GM23338 (cell line): Measurements from ENCODE around the gene CD48. TPM values are rescaled to one million over a fixed set of nuclear protein-coding genes. Genes with fewer than 3 reads are reported as not detected.

Experiments
- ATAC-seq: fragments of 200-7000 bp; cut with Tn5 transposase; 3 replicates; pipeline ENCODE4 v1.9.1; 2020
- DNase-seq: peaks from one replicate; pipeline ENCODE4 v3.0.0-alpha.2; 2015; ENCODE audit warnings: low spot score
- H2AFZ ChIP-seq: fragments of 200-600 bp; sonication (generic); 2 replicates; pipeline ENCODE4 v1.8.0; 2016; ENCODE audit warnings: antibody characterized with exemption, mild to moderate bottlenecking, moderate library complexity
- H3F3A ChIP-seq: fragments of 200-600 bp; sonication (generic); replicated peaks from 2 replicates; pipeline ENCODE4 v1.8.0; 2017; ENCODE audit warnings: antibody characterized with exemption, mixed run types, low read depth
- H3K27ac ChIP-seq: fragments of 200-600 bp; sonication (generic); 2 replicates; pipeline ENCODE4 v1.6.1; 2016; ENCODE audit warnings: low read depth
- H3K27me3 ChIP-seq: fragments of 200-600 bp; sonication (generic); 2 replicates; pipeline ENCODE4 v1.8.0; 2016; ENCODE audit warnings: mild to moderate bottlenecking, mixed run types, moderate library complexity; ENCODE audit not compliant: insufficient read depth
- H3K36me3 ChIP-seq: fragments of 200-600 bp; sonication (generic); 2 replicates; pipeline ENCODE4 v1.8.0; 2016; ENCODE audit warnings: mild to moderate bottlenecking; ENCODE audit not compliant: insufficient read depth
- H3K4me1 ChIP-seq: fragments of 200-600 bp; sonication (generic); 2 replicates; pipeline ENCODE4 v1.8.0; 2016; ENCODE audit warnings: mild to moderate bottlenecking, moderate library complexity; ENCODE audit not compliant: insufficient read depth
- H3K4me2 ChIP-seq: fragments of 200-600 bp; sonication (generic); 2 replicates; pipeline ENCODE4 v1.7.1; 2017; ENCODE audit warnings: mixed run types
- H3K4me3 ChIP-seq: fragments of 200-600 bp; sonication (generic); 2 replicates; pipeline ENCODE4 v1.6.1; 2016; ENCODE audit warnings: mixed run types
- H3K79me2 ChIP-seq: fragments of 200-600 bp; sonication (generic); replicated peaks from 2 replicates; pipeline ENCODE4 v1.8.0; 2017; ENCODE audit warnings: mild to moderate bottlenecking; ENCODE audit not compliant: insufficient read depth
- H3K9me2 ChIP-seq: fragments of 200-600 bp; sonication (generic); 2 replicates; pipeline ENCODE4 v1.8.0; 2017; ENCODE audit not compliant: insufficient read depth
- H4K20me1 ChIP-seq: fragments of 200-600 bp; sonication (generic); replicated peaks from 2 replicates; pipeline ENCODE4 v1.8.0; 2017; ENCODE audit warnings: mild to moderate bottlenecking; ENCODE audit not compliant: insufficient read depth
- H3K27ac Mint-ChIP-seq: 2 replicates; pipeline ENCODE4 v1.8.0; 2020; ENCODE audit warnings: inconsistent platforms, mild to moderate bottlenecking, moderate library complexity, mixed read lengths
- H3K27me3 Mint-ChIP-seq: 3 replicates; pipeline ENCODE4 v1.8.0; 2022; ENCODE audit warnings: low read depth, mild to moderate bottlenecking, moderate library complexity, mixed read lengths, inconsistent platforms; ENCODE audit not compliant: insufficient read depth, poor library complexity
- H3K36me3 Mint-ChIP-seq: 3 replicates; pipeline ENCODE4 v1.8.0; 2021; ENCODE audit warnings: low read depth, mild to moderate bottlenecking, inconsistent platforms, moderate library complexity, mixed read lengths
- H3K4me1 Mint-ChIP-seq: 3 replicates; pipeline ENCODE4 v1.8.0; 2020; ENCODE audit warnings: mild to moderate bottlenecking, inconsistent platforms, mixed read lengths
- H3K4me3 Mint-ChIP-seq: 3 replicates; pipeline ENCODE4 v1.8.0; 2021; ENCODE audit warnings: moderate library complexity, mild to moderate bottlenecking, inconsistent platforms, mixed read lengths
- H3K9me3 Mint-ChIP-seq: 3 replicates; pipeline ENCODE4 v1.8.0; 2020; ENCODE audit warnings: moderate library complexity, mild to moderate bottlenecking, inconsistent platforms, mixed read lengths
- CREB1 ChIP-seq: fragments of 250-450 bp; sonication (Bioruptor Pico); IDR thresholded peaks from 2 replicates; pipeline ENCODE4 v1.5.0; 2020; ENCODE audit warnings: low read depth, mild to moderate bottlenecking, moderate library complexity
- EZH2 ChIP-seq: fragments of 200-600 bp; sonication (generic); IDR thresholded peaks from one replicate; pipeline ENCODE4 v1.8.0; 2017; ENCODE audit warnings: antibody characterized with exemption, mild to moderate bottlenecking, low read depth; ENCODE audit not compliant: unreplicated experiment
- EZH2phosphoT487 ChIP-seq: fragments of 200-600 bp; sonication (generic); IDR thresholded peaks from one replicate; pipeline ENCODE4 v1.8.1; 2018; ENCODE audit warnings: antibody characterized with exemption; ENCODE audit not compliant: unreplicated experiment
- JUNB ChIP-seq: IDR thresholded peaks from one replicate; pipeline ENCODE4 v1.6.1; 2016; ENCODE audit warnings: antibody characterized with exemption; ENCODE audit not compliant: unreplicated experiment
- NANOG ChIP-seq: IDR thresholded peaks from 2 replicates; pipeline ENCODE4 v1.6.1; 2016; ENCODE audit warnings: antibody characterized with exemption, borderline replicate concordance
- POLR2AphosphoS5 ChIP-seq: IDR thresholded peaks from 2 replicates; pipeline ENCODE4 v1.6.1; 2016; ENCODE audit warnings: antibody characterized with exemption, low read depth
- STAT1 ChIP-seq: IDR thresholded peaks from one replicate; pipeline ENCODE4 v1.6.1; 2016; ENCODE audit warnings: antibody characterized with exemption; ENCODE audit not compliant: unreplicated experiment
- ZNF114 ChIP-seq: fragments of 250-450 bp; sonication (Bioruptor Pico); IDR thresholded peaks from 2 replicates; pipeline ENCODE4 v1.5.0; 2020; ENCODE audit warnings: mild to moderate bottlenecking, moderate library complexity
- ZNF331 ChIP-seq: fragments of 250-450 bp; sonication (Bioruptor Pico); IDR thresholded peaks from 2 replicates; pipeline ENCODE4 v1.5.0; 2020; ENCODE audit warnings: low read depth, mild to moderate bottlenecking, moderate library complexity
- polyA plus RNA-seq: library from polyadenylated mRNA; unstranded; fragments of >200 nt; fragmentation: Nextera tagmentation; extraction: Ambion mirVana; gene quantifications from 2 replicates; pipeline ENCODE4 v1.2.1, GENCODE V29; 2016
- total RNA-seq: library from RNA; depleted of rRNA; stranded (reverse); fragments of >200 nt; shearing (Covaris generic); gene quantifications from 2 replicates; pipeline ENCODE4 v1.2.3, GENCODE V29; 2014
- TF ChIP-seq, protein P1 (sequence below): fragments of 250-450 bp; sonication (Bioruptor Pico); IDR thresholded peaks from 2 replicates; pipeline ENCODE4 v1.5.0; 2020; ENCODE audit warnings: mild to moderate bottlenecking, moderate library complexity
- TF ChIP-seq, protein P2 (sequence below): IDR thresholded peaks from one replicate; pipeline ENCODE4 v1.6.1; 2018; ENCODE audit warnings: antibody characterized with exemption; ENCODE audit not compliant: unreplicated experiment
- TF ChIP-seq, protein P3 (sequence below), 2 experiments: fragments of 200-600 bp in 1 of 2; sonication (generic) in 1 of 2; conservative IDR thresholded peaks; 2 replicates each; pipeline versions ENCODE4 v1.5.1 to v1.6.1; 2016 to 2017; ENCODE audit warnings: antibody characterized with exemption in 2 of 2, low read depth in 2 of 2, mild to moderate bottlenecking in 2 of 2, moderate library complexity in 1 of 2
- TF ChIP-seq, protein P4 (sequence below): IDR thresholded peaks from 2 replicates; pipeline ENCODE4 v1.6.1; 2016; ENCODE audit warnings: antibody characterized with exemption

The CD48 gene
- total and polyA plus RNA-seq, 2 experiments from 2014 or later = 0.34 to 0.45 TPM

DNA sequence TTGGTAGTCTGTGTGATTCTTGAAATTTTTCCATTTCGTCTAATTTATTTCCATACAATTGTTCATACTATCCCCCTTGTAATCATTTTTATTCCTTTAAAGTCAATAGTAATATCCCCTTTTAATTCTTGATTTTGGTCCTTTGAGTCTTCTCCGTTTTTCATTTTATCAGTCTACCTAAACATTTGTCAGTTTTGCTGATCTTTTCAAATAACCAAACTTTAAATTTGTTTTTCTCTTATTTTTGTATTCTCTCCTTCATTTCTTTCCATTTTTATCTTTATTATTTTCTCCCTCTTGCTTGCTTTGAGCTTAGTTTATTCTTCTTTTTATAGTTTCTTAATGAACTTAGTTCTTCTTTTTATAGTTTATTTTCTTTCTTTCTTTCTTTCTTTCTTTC lies 43.7 kb downstream of the CD48 start:
- no peak for DNase-seq
- no peaks in the 10 kb centered on the region for H3K36me3 ChIP-seq
- no peak overlapping the region for H3K27ac ChIP-seq
- H3F3A ChIP-seq = no peaks in the 10 kb centered on the region
- Mint-ChIP-seq H3K27ac (no peak overlapping the region), H3K9me3 (peaks cover 15% of the 10 kb centered on the region), H3K27me3 (peaks cover 3% of the 10 kb centered on the region), H3K4me3 (no peak overlapping the region), H3K4me1 (peaks cover 32% of the 10 kb centered on the region), H3K36me3 (peaks cover 12% of the 10 kb centered on the region; the same call in 2 of the 3 replicates)
- no peak overlapping the region for H3K4me2 ChIP-seq
- no peaks in the 10 kb centered on the region for H3K27me3 ChIP-seq
- H3K79me2 ChIP-seq = no peaks in the 10 kb centered on the region
- no peak for ATAC-seq
- peaks cover 26% of the 10 kb centered on the region for H3K4me1 ChIP-seq
- no peaks in the 10 kb centered on the region for H4K20me1 ChIP-seq
- H3K9me2 ChIP-seq = peaks cover 8% of the 10 kb centered on the region
- H3K4me3 ChIP-seq = no peak overlapping the region
- H2AFZ ChIP-seq = no peak overlapping the region
- TF ChIP-seq, protein P1, sequence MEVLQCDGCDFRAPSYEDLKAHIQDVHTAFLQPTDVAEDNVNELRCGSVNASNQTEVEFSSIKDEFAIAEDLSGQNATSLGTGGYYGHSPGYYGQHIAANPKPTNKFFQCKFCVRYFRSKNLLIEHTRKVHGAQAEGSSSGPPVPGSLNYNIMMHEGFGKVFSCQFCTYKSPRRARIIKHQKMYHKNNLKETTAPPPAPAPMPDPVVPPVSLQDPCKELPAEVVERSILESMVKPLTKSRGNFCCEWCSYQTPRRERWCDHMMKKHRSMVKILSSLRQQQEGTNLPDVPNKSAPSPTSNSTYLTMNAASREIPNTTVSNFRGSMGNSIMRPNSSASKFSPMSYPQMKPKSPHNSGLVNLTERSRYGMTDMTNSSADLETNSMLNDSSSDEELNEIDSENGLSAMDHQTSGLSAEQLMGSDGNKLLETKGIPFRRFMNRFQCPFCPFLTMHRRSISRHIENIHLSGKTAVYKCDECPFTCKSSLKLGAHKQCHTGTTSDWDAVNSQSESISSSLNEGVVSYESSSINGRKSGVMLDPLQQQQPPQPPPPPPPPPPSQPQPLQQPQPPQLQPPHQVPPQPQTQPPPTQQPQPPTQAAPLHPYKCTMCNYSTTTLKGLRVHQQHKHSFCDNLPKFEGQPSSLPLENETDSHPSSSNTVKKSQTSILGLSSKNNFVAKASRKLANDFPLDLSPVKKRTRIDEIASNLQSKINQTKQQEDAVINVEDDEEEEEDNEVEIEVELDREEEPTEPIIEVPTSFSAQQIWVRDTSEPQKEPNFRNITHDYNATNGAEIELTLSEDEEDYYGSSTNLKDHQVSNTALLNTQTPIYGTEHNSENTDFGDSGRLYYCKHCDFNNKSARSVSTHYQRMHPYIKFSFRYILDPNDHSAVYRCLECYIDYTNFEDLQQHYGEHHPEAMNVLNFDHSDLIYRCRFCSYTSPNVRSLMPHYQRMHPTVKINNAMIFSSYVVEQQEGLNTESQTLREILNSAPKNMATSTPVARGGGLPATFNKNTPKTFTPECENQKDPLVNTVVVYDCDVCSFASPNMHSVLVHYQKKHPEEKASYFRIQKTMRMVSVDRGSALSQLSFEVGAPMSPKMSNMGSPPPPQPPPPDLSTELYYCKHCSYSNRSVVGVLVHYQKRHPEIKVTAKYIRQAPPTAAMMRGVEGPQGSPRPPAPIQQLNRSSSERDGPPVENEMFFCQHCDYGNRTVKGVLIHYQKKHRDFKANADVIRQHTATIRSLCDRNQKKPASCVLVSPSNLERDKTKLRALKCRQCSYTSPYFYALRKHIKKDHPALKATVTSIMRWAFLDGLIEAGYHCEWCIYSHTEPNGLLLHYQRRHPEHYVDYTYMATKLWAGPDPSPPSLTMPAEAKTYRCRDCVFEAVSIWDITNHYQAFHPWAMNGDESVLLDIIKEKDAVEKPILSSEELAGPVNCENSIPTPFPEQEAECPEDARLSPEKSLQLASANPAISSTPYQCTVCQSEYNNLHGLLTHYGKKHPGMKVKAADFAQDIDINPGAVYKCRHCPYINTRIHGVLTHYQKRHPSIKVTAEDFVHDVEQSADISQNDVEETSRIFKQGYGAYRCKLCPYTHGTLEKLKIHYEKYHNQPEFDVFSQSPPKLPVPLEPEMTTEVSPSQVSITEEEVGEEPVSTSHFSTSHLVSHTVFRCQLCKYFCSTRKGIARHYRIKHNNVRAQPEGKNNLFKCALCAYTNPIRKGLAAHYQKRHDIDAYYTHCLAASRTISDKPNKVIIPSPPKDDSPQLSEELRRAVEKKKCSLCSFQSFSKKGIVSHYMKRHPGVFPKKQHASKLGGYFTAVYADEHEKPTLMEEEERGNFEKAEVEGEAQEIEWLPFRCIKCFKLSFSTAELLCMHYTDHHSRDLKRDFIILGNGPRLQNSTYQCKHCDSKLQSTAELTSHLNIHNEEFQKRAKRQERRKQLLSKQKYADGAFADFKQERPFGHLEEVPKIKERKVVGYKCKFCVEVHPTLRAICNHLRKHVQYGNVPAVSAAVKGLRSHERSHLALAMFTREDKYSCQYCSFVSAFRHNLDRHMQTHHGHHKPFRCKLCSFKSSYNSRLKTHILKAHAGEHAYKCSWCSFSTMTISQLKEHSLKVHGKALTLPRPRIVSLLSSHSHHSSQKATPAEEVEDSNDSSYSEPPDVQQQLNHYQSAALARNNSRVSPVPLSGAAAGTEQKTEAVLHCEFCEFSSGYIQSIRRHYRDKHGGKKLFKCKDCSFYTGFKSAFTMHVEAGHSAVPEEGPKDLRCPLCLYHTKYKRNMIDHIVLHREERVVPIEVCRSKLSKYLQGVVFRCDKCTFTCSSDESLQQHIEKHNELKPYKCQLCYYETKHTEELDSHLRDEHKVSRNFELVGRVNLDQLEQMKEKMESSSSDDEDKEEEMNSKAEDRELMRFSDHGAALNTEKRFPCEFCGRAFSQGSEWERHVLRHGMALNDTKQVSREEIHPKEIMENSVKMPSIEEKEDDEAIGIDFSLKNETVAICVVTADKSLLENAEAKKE (CRISPR knock-in tag) = no peak
- no peak for TF ChIP-seq POLR2AphosphoS5
- TF ChIP-seq, protein P2, sequence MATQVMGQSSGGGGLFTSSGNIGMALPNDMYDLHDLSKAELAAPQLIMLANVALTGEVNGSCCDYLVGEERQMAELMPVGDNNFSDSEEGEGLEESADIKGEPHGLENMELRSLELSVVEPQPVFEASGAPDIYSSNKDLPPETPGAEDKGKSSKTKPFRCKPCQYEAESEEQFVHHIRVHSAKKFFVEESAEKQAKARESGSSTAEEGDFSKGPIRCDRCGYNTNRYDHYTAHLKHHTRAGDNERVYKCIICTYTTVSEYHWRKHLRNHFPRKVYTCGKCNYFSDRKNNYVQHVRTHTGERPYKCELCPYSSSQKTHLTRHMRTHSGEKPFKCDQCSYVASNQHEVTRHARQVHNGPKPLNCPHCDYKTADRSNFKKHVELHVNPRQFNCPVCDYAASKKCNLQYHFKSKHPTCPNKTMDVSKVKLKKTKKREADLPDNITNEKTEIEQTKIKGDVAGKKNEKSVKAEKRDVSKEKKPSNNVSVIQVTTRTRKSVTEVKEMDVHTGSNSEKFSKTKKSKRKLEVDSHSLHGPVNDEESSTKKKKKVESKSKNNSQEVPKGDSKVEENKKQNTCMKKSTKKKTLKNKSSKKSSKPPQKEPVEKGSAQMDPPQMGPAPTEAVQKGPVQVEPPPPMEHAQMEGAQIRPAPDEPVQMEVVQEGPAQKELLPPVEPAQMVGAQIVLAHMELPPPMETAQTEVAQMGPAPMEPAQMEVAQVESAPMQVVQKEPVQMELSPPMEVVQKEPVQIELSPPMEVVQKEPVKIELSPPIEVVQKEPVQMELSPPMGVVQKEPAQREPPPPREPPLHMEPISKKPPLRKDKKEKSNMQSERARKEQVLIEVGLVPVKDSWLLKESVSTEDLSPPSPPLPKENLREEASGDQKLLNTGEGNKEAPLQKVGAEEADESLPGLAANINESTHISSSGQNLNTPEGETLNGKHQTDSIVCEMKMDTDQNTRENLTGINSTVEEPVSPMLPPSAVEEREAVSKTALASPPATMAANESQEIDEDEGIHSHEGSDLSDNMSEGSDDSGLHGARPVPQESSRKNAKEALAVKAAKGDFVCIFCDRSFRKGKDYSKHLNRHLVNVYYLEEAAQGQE = no peak
- TF ChIP-seq STAT1 = no peak
- TF ChIP-seq ZNF114 (CRISPR knock-in tag) = no peak
- no peak for TF ChIP-seq NANOG
- no peak for TF ChIP-seq ZNF331 (CRISPR knock-in tag)
- TF ChIP-seq, protein P3, sequence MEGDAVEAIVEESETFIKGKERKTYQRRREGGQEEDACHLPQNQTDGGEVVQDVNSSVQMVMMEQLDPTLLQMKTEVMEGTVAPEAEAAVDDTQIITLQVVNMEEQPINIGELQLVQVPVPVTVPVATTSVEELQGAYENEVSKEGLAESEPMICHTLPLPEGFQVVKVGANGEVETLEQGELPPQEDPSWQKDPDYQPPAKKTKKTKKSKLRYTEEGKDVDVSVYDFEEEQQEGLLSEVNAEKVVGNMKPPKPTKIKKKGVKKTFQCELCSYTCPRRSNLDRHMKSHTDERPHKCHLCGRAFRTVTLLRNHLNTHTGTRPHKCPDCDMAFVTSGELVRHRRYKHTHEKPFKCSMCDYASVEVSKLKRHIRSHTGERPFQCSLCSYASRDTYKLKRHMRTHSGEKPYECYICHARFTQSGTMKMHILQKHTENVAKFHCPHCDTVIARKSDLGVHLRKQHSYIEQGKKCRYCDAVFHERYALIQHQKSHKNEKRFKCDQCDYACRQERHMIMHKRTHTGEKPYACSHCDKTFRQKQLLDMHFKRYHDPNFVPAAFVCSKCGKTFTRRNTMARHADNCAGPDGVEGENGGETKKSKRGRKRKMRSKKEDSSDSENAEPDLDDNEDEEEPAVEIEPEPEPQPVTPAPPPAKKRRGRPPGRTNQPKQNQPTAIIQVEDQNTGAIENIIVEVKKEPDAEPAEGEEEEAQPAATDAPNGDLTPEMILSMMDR (conservative IDR thresholded peaks at IDR 0.05; ENCODE audit: low read depth in 2 of 2) = no peak
- no peak for TF ChIP-seq JUNB
- no peak for TF ChIP-seq EZH2phosphoT487
- no peak for TF ChIP-seq EZH2
- TF ChIP-seq, protein P4, sequence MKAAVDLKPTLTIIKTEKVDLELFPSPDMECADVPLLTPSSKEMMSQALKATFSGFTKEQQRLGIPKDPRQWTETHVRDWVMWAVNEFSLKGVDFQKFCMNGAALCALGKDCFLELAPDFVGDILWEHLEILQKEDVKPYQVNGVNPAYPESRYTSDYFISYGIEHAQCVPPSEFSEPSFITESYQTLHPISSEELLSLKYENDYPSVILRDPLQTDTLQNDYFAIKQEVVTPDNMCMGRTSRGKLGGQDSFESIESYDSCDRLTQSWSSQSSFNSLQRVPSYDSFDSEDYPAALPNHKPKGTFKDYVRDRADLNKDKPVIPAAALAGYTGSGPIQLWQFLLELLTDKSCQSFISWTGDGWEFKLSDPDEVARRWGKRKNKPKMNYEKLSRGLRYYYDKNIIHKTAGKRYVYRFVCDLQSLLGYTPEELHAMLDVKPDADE = no peak
- no peak for TF ChIP-seq CREB1 (CRISPR knock-in tag)
